GF-D8 (cell line): ENCODE results near the gene STARD3NL.
"Not testable (repeated sequence)": the region's sequence is repeated elsewhere in the genome, so short reads cannot be mapped to it uniquely, and the experiment has no call there.

Experiments
- DNase-seq: peaks from one replicate; lab custom pipeline; 2025; lab: John Stamatoyannopoulos, UW

Gene STARD3NL, protein sequence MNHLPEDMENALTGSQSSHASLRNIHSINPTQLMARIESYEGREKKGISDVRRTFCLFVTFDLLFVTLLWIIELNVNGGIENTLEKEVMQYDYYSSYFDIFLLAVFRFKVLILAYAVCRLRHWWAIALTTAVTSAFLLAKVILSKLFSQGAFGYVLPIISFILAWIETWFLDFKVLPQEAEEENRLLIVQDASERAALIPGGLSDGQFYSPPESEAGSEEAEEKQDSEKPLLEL

DNA sequence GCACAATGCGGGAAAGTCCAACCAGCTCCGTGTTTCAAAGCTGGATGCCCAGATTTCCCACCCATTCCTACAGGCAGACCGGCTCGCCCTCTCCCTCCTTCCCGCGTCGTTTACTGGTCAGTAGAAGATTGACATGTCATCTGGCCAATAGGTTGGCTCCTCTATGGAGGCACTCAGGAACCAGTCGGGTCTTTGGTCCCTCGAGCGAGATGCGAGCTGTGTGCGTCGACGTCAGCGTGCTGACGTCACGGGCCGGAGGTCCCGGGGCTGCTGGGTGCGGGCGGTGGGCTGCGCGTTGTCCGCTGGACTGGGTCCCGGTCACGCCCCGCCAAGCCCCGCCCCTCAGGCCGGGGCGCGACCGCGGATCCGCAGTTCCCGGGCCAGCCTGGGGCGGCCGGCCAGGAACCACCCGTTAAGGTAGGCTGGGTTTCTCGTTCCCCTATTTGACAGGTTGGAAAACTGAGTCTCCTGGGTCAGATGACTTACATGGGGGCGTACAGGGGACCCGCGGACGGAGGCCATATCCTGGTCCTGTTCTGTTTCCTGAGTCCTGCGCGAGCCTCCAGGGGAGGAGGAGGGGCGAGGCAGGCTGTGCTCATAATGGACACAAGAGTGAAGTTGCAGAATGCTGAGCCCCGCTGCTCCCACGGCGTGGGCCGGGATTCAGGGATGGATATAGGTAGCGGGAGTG, at the start of gene STARD3NL:
TSS of gene STARD3NL (plus strand) at position 242 of the 691 bp plus-strand sequence. CDS start 29,260 bp downstream, outside the sequence.
- peak; percentile 100 for DNase-seq

DNA sequence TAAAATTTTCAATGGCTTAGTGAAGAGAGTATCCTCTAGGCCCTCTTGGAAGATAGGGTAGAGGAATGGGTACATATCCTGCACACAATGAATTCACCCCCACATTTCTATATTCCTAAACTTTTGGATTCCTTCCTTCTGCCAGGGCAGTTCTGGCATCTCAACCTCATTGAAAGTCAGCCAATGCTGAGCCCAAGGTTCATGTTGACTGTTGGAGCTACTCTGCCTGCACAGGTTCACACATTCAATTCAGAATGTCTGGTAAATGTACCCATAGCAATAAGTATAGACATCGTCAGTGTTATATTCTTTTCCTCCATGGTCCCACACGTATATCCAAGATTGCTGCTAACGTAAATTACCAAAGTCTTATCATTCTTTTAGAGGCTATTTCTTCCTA, 48.9 kb upstream of the STARD3NL start:
- no peak for DNase-seq

DNA sequence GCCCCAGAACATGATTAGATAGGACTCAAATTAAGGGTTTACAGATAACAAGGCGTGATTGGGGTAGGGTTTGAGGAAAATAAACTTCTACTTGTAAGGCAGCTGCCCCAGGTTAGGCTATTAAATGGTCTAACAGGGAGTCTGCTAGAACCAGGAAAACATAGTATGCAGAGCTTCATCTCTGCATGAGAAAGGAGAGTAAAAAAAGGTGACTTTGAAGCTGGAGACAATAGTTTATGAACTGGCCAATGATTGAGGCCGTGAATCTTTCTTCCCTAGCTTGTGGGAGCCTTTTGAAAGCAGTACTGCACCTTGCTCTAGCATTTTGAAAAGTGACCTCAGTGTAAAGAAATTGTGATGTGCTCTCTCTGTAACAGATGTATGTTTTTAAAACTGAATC, 48.5 kb upstream of the STARD3NL start:
- no peak for DNase-seq

DNA sequence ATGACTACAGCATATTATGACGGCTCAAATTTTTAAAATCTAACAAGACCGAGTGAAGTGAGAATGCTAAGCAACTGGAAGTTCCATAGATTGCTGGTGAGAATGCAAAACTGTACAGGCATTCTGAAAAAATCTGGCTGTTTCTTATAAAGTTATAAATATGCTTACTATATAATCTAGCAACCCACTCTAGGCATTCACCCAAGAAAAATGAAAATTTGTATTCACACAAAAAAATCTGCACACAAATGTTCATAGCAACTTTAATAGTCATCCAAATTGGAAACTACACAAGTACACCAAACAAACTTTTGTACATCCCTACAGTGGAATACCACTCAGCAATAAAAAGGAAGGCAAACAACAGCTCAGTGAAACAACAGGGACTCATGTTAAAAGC, 39.9 kb upstream of the STARD3NL start:
- no peak for DNase-seq

DNA sequence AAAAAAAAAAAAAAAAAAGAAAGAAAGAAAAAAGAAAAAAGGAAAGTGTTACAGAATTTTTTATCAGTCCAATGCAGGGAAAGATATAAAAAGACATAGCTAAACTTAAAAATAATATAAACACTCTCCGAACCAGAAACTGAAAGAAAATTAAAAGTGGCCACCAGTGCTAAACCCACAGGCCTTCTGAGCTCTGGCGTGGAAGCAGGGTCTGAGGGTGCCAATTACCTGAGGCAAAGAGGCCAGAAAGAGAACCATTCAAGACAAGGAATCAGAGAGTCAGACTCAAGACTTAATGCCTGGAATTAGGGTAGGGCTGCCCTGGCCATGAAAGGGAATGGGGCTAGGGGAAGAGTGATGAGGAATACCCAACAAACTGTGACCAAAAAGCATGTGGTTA, 36.9 kb upstream of the STARD3NL start:
- no peak for DNase-seq

DNA sequence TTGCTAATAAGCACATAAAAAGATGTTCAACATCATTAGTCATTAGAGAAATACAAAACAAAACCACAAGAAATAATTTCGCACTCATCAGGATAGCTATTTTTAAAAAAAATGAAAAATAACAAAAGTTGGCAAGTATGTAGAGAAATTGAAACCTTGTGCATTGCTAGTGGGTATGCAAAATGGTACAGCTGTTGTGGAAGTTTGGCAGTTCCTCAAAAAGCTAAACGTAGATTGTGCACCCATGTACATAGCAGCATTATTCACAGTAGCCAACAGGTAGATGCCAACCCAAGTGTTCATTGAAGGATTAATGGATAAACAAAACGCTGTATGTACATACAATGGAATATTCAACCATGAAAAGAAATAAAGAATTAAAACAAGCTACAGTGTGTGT, 35.3 kb upstream of the STARD3NL start:
- no peak for DNase-seq

DNA sequence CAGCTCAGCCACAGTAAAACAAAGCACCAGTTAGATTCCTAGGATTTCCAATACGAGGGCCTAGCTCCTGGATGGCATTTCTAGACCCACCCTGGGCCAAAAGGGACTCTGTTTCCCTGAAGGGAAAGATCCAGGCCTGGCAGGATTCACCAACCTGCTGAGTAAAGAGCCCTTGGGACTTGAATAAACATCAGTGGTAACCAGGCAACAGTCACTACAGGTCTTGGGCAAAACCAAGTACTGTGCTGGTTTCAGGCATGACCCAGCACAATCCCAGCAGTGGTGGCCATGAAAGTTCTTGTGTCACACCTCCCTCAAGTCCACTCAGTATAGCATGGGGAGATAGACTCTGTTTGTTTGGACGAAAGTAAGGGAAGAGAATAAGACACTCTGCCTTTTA, 31.0 kb upstream of the STARD3NL start:
- DNase-seq: no peak

DNA sequence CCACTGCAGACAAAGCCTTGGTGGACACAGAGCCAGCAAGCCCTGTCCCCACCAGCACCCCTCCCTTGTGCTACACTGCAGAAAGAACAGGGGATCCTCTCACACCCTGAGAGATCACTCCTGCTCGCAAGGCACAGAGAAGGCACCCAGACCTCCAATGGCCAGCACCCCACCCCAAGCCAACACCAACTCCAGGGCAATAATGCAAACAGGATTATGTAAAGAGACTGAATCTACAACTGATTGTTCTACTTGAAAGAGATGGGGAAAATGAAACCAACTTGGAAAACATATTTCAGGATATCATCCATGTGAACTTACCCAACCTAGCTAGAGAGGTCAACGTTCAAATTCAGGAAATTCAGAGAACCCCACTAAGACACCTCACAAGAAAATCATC, 26.5 kb upstream of the STARD3NL start:
- no peak for DNase-seq

DNA sequence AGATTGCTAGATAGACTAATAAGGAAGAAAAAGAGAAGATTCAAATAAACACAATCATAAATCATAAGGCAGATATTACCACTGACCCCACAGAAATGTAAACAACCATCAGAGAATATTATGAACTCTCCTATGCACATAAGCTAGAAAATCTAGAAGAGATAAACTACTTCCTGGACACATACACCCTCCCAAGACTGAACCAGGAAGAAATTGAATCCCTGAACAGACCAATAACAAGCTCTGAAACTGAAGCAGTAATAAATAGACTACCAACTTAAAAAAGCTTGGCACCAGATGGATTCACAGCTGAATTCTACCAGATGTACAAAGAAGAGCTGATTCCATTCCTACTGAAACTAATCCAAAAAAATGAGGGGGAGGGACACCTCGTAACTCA, 24.5 kb upstream of the STARD3NL start:
- DNase-seq: no peak

DNA sequence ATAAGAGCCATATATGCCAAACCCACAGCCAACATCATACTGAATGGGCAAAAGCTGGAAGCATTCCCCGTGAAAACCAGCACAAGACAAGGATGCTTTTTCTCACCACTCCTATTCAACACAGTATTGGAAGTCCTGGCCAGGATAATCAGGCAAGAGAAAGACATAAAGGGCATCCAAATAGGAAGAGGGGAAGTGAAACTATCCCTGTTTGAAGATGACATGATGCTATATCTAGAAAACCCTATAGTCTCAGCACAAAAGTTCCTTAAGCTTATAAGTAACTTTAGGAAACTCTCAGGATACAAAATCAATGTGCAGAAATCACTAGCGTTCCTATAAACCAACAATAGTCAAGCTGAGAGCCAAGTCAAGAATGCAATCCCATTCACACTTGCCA, 23.8 kb upstream of the STARD3NL start:
- DNase-seq: no peak

DNA sequence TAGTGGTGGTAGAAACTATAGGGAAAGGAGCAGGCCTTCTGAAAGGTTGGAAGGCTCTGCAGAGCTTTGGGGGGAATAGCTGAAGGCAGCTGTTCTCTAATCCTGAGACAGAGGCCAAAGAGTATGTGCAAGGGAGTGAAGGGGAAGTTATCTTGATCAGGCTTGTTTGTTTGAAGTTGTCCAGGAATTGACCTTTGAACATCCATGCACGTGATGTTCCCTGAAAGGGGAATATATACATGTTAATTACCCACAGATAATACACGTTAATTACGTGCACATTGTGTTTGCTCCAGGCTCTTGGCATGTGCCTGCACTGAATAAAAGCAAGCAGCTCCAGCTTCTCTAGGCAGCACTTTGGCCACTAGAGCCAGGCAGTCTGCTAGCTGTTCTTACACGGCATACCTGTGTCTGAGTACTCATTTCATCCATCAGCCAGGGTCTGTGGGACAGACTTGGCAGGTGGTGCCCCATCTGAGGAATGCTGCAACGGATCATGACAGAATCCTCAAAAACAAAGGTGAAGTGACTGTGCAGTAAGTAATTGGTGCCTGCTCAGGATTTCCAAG, 18.0 kb upstream of the STARD3NL start:
- no peak for DNase-seq

DNA sequence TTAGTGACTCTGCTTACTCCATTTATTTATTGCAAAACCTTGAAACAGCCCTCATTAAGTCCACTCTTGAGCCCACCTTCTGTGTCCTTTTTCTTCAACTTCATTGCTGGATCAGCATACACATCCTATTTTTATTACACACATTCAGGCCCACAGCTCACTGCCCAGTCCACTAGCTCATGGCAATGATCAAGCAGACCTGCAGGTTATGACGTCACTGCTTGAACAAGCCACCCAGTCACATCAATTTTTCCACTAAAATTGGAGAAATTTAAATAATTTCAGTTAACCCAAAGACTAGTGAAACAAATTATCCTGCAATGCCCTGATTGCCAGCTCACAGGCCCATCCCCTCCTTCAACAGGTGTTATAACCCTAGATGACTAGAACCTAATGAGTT, 16.0 kb upstream of the STARD3NL start:
- DNase-seq: no peak

DNA sequence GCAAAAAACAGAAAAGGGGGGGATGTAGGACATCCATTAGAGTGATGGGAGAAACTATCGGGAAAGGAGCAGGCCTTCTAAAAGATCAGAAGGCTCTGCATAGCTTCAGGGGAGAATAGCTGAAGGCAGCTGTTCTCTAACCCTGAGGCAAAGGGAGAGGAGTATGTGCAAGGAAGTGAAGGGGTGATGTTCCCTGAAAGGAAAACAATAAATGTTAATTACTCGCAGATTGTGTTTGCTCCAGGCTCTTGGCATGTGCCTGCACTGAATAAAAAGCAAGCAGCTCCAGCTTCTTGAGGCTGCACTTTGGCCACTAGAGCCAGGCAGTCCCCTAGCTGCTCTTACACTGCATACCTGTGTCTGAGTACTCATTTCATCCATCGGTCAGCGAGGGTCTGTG, 14.4 kb upstream of the STARD3NL start:
- no peak for DNase-seq

DNA sequence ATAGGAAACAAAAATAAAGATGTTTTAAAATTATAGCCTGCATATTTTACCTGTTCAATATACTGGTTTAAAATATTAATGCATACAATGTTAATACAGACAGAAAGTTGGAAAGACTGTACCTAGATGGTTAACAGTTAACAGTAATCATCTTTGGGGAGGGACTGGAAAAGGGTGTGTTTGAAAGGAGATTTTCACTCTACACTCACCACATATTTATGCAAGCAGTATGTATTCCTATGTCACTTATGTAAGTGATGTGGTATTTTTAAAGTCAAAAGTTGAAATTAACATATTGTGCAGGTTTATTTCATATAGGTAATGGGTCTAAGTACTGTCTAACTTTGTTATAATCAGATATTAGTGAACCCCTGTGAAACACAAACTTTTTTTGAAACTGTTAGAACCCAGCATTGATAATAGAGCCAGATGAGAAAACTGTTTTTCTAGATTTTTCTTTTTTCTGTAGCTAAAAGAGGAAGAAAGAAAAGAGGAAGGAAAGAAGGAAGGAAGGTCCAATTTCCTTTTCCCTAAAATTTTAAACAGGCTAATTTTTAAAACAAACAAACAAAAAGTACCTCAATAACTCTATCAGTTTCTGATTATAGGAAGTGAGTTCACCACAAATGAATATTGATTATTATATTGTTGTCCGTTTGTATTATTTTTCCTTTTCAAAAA, 9.0 kb upstream of the STARD3NL start:
- no peak for DNase-seq

DNA sequence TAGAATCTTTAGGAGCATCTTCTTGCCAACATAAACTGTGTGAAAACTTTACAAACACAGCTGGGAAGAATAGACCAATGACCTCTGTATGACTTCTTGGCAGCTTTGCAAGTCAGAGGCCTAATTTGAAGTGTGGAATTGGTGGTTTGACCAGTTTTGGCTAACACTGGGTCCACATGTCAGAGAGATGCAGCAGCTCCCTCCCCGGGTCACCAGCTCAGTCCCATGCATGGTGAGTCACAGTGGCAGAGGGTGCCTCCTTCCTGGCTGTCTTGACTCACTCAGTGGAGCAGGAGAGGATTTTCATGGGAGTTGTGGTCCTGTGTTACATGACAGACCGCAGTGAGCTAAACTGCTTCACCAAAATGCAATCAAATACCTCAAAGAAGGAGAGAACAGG, 8.2 kb upstream of the STARD3NL start:
- no peak for DNase-seq

DNA sequence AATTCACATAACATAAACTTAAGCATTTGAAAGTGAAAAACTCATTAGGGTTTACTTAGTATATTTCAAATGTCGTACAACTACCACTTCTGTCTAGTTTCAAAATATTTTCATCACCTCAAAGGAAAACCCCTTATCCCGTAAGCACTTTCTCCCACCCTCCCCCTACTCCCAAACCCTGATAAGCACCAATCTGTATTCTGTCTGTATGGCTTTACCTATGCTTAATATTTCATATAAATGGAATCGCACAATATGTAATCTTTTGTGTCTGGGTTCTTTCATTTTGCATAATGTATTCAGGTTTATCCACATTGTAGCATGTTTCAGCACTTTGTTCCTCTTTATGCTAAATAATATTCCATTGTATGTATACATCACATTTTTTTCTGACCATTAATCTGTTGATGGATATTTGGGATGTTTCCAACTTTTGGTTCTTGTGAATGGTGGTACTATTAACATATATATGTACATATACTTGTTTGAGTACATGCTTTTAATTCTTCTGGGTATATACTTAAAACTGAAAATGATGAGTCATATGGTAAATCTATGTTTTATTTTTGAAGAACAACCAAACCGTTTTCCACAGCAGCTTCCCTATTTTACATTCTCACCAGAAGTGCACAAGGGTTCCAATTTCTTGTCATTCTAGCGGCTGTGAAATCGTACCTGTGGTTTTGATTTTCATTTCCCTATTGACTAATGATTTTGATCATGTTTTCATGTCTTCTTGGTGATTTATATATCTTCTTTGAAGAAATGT, 6.2 kb upstream of the STARD3NL start:
- DNase-seq: peak; percentile 39

DNA sequence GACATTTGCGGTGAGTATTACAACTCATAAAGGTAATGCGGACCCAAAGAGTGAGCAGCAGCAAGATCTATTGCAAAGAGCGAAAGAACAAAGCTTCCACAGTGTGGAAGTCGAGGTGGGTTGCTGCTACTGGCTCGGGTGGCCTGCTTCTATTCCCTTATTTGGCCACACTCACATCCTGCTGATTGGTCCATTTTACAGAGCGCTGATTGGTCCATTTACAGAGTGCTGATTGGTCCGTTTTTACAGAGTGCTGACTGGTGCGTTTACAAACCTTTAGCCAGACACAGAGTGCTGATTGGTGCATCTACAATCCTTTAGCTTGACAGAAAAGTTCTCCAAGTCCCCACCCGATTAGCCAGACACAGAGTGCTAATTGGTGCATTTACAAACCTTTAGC, 2.5 kb upstream of the STARD3NL start:
- DNase-seq: not testable (repeated sequence)

DNA sequence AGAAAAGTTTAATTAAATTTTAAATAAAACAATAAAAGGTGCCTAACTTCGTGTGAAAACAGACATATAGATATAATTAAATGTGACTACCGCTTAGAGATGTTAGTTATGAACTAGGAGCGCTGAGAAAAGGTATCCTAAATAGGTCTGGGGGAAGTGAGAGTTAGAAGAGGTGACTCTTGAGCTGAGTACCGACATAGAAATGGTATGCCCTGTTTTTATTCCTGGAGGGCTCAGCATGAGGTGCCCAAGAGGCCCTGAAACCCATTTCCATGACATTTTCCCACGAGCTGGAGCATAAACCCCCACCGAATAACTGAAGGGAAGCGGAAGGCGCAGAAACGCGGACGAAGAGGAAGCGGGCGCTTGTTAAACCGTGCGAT, 433 bp upstream of the STARD3NL start:
- DNase-seq: no peak

DNA sequence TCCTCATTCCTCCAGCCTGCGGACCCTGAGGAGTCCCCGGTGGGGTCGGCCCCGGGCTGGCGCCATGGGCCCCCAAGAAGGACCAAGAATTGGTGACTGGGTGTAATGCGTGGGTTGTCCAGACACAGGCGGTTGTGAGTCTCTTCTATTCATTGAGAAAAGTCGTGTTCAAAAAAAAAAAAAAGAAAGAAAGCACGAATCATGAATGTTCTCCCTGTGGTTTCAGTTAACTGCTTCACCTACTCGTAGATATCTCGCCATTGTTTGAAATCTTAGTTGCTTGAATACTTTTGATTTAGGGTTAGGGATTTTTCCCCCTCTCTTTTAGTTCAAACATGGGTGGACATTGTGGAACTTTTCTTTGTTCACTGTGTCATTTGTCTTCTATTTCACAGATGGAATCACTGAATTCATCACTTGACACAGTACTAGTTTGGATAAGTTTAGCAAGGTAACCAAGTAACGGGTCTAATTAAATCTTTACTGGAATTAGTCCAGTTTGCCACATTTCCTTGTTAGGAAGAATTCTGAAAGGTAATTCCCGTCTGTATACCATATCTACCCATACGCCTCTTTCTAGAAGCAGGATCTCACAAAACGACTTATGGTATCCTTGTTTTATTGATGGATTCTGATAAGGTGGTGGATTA, 775 bp downstream of the STARD3NL start:
- DNase-seq: peak; percentile 54

DNA sequence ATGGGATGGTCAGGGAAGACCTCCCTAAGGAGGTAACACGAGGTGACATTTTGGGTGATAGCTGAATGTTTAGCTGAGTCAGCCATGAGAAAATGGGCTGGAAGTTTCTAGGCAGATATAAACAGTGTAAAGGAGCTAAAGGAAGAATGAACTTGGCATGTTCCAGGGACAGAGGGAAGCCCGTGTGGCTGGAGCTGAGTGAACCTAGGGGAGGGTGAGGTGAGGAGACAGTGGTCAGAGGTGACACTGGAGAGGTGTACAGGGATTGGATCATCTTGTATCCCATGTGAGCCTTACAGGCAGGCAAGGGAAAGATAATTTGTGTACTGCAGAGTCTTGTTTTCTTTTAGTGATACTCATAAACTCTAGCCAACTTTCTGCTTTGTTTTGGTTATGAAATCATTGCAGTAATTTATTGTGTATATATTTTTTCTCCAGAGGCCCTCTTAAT, 1.8 kb downstream of the STARD3NL start:
- DNase-seq: no peak

DNA sequence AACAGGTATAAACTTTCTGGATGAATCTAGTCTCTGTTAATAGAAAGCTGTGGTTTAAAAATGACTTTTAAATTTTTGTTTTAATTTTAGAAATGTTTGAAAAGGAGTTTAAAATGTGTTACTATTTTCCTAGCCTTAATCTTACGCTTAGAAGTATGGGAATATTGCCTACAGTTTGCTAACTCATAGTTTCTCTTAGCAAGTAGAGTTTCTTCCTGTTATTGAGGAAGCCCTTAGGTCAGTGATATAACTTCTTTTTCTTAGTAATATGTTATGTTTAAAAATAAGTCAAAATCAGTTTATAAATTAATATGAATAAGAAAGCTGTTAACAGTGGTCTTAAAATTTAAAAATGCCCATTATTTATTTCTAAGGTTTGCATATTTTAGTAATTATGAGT, 3.1 kb downstream of the STARD3NL start:
- DNase-seq: no peak

DNA sequence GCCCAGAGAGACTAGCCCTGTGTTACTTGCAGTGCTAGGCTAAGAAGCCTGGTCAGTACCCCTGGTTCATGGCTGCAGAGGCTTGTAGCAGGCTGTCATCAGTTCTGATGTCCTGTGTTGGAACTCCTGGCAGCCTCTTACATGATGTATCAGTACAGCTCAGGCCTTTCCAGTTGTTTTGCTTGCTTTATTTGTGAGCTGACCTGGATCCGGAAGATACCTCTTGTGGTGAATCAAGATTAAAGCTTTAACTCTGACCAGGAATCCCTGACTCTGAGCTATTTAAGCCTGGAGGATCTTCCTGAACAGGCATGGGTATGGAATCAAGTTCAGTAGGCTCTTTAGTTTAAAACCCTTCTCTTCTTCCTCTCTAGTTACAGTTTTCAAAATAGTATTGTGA, 4.4 kb downstream of the STARD3NL start:
- DNase-seq: no peak
